ENCODE measurements around the gene C1orf226. TPM values are rescaled to one million over a fixed set of nuclear protein-coding genes. Genes with fewer than 3 reads are reported as not detected.
"Not testable (repeated sequence)": the region's sequence is repeated elsewhere in the genome, so short reads cannot be mapped to it uniquely, and the experiment has no call there.

C1orf226 gene
- total and polyA plus RNA-seq, 2 of the 8 experiments (the other 6 are each of a cell fraction or from before 2014, with no cell fraction given), result 8.2 to 18.8 TPM

- CTCF ChIA-PET (ENCODE audit: partially characterized antibody), result interaction anchor here (0.6 to 1.4 kb wide), 2 partner anchors 28 to 375 kb away, joined by 3 to 4 read pairs; no protein-coding TSS in a partner anchor
- POLR2A ChIA-PET (ENCODE audit: partially characterized antibody); H2AFZ ChIP-seq (ENCODE audit: low read length): not testable (repeated sequence)
Measured at GRCh38 chr1:162419450-162419931, 38.0 kb downstream of the C1orf226 start.

More at GRCh38 chr1:162419450-162419931, 38.0 kb downstream of the C1orf226 start:
- not testable (repeated sequence) for H3K14ac ChIP-seq (ENCODE audit: insufficient read length); H3K23me2 ChIP-seq (ENCODE audit: low read depth, low read length); H2BK120ac ChIP-seq (replicated peaks; ENCODE audit: low read depth, low read length); FAIRE-seq; H3K36me3 ChIP-seq (ENCODE audit: control insufficient read depth in 2 of 4, insufficient read depth in 4 of 4, low read length in 3 of 4); H3K9ac ChIP-seq (replicated peaks in 1 of 4; ENCODE audit: extremely low read depth in 1 of 4, low read depth in 3 of 4, low read length in 3 of 4); DNase-seq (ENCODE audit: low read depth in 1 of 2, low spot score in 2 of 2); H2BK20ac ChIP-seq (ENCODE audit: low read length); H2BK15ac ChIP-seq (ENCODE audit: low read length); H4K91ac ChIP-seq (replicated peaks; ENCODE audit: insufficient read length, low read length); H3K79me2 ChIP-seq (ENCODE audit: control insufficient read depth in 1 of 2, insufficient read depth in 2 of 2, low read length in 2 of 2); H3K27me3 ChIP-seq (replicated peaks in 1 of 4; ENCODE audit: control insufficient read depth in 3 of 4, extremely low read depth in 1 of 4, insufficient read depth in 3 of 4, low read length in 3 of 4); H4K8ac ChIP-seq (ENCODE audit: extremely low read depth, insufficient read depth, low read length); H3K4me3 ChIP-seq (ENCODE audit: extremely low read depth in 1 of 4, insufficient read depth in 2 of 4, low read depth in 3 of 4, low read length in 4 of 4); H2AK5ac ChIP-seq (ENCODE audit: low read depth, low read length); H2BK5ac ChIP-seq (ENCODE audit: low read depth, low read length); H3K23ac ChIP-seq (ENCODE audit: insufficient read length); H3K4me2 ChIP-seq (ENCODE audit: insufficient read depth in 1 of 2, low read depth in 2 of 2, low read length in 2 of 2); H4K5ac ChIP-seq (ENCODE audit: insufficient read length, low read depth, low read length); H4K20me1 ChIP-seq (replicated peaks in 1 of 2; ENCODE audit: control insufficient read depth in 1 of 2, insufficient read depth in 2 of 2, low read length in 2 of 2); H3K56ac ChIP-seq (replicated peaks; ENCODE audit: insufficient read length, low read depth, low read length); H3K79me1 ChIP-seq (ENCODE audit: low read depth, low read length); H2BK12ac ChIP-seq (ENCODE audit: low read depth, low read length); H3K4ac ChIP-seq (replicated peaks; ENCODE audit: insufficient read length, low read depth, low read length); H3K18ac ChIP-seq (ENCODE audit: extremely low read depth, low read length); H3K4me1 ChIP-seq (replicated peaks in 1 of 4; ENCODE audit: control insufficient read depth in 3 of 4, insufficient read depth in 4 of 4, low read length in 3 of 4); H3K27ac ChIP-seq (ENCODE audit: low read depth, low read length); H3K9me3 ChIP-seq (ENCODE audit: insufficient read depth in 2 of 2, low read depth in 1 of 2, low read length in 1 of 2)
- WGBS, 2 experiments (ENCODE audit: extremely low coverage in 1 of 2, insufficient coverage in 1 of 2, insufficient read length in 1 of 2, insufficient replicate concordance in 2 of 2, low coverage in 1 of 2, low lambda C conversion rate in 2 of 2, missing lambda C conversion rate in 1 of 2), result 79% methylated on average over 9 of the region's 9 CpGs; no CpG with 5 or more reads in 1 of the 2 experiments

Measured in H1 (cell line).